Mesenchymal stem cell (in vitro differentiated cells and primary cell): ENCODE measurements around the gene SOSTDC1.

Experiments used
- DNase-seq: peaks from one replicate; pipeline ENCODE4 v3.0.0-alpha.2; 2013
- H2AFZ ChIP-seq: one replicate; pipeline ENCODE4 v1.6.1; 2013; ENCODE audit warnings: low read depth, mild to moderate bottlenecking, control low read depth, inconsistent platforms, low read length, moderate library complexity
- H2AK5ac ChIP-seq: 2 replicates; pipeline ENCODE4 v1.6.1; 2013; ENCODE audit warnings: low read length, moderate library complexity, mild to moderate bottlenecking, inconsistent platforms; ENCODE audit not compliant: severe bottlenecking
- H2BK120ac ChIP-seq: one replicate; pipeline ENCODE4 v1.6.1; 2013; ENCODE audit warnings: low read depth, mild to moderate bottlenecking, inconsistent platforms, low read length, moderate library complexity
- H2BK12ac ChIP-seq, 2 experiments: one replicate each; pipeline ENCODE4 v1.6.1; 2013; ENCODE audit warnings: inconsistent platforms in 2 of 2, low read length in 2 of 2, mild to moderate bottlenecking in 2 of 2, moderate library complexity in 2 of 2, control low read depth in 1 of 2
- H2BK15ac ChIP-seq: one replicate; pipeline ENCODE4 v1.6.1; 2013; ENCODE audit warnings: mild to moderate bottlenecking, low read depth, inconsistent platforms; ENCODE audit not compliant: poor library complexity, severe bottlenecking
- H2BK5ac ChIP-seq: 2 replicates; pipeline ENCODE4 v1.6.1; 2013; ENCODE audit warnings: low read depth, mild to moderate bottlenecking, low read length, control low read depth, inconsistent platforms; ENCODE audit not compliant: poor library complexity, severe bottlenecking
- H3K14ac ChIP-seq, 2 experiments: one replicate each; pipeline ENCODE4 v1.6.1; 2013; ENCODE audit warnings: inconsistent platforms in 2 of 2, low read length in 2 of 2, control low read depth in 1 of 2, mild to moderate bottlenecking in 1 of 2, moderate library complexity in 1 of 2
- H3K18ac ChIP-seq, 2 experiments: one replicate each; pipeline ENCODE4 v1.6.1; 2013; ENCODE audit warnings: inconsistent platforms in 2 of 2, low read length in 2 of 2, control low read depth in 1 of 2, low read depth in 1 of 2, mild to moderate bottlenecking in 1 of 2
- H3K23ac ChIP-seq, 2 experiments: one replicate each; pipeline ENCODE4 v1.6.1; 2013; ENCODE audit warnings: inconsistent platforms in 2 of 2, low read length in 2 of 2, mild to moderate bottlenecking in 2 of 2, moderate library complexity in 2 of 2, control low read depth in 1 of 2
- H3K27ac ChIP-seq: 2 replicates; pipeline ENCODE4 v1.5.1; 2013; ENCODE audit warnings: mild to moderate bottlenecking, moderate library complexity, low read length, control low read depth, inconsistent platforms; ENCODE audit not compliant: poor library complexity, severe bottlenecking
- H3K27me3 ChIP-seq, 2 experiments: 2 replicates each; pipeline versions ENCODE4 v1.6.1 to v1.7.0; 2013; ENCODE audit warnings: low read length in 2 of 2, mild to moderate bottlenecking in 2 of 2, moderate library complexity in 2 of 2, control low read depth in 1 of 2, inconsistent platforms in 1 of 2; ENCODE audit not compliant: control insufficient read depth in 1 of 2, insufficient read depth in 1 of 2
- H3K36me3 ChIP-seq, 2 experiments: 2 replicates each; pipeline versions ENCODE4 v1.6.1 to v1.7.0; 2013; ENCODE audit warnings: low read length in 2 of 2, control low read depth in 1 of 2, inconsistent platforms in 1 of 2, low read depth in 1 of 2, mild to moderate bottlenecking in 1 of 2; ENCODE audit not compliant: insufficient read depth in 2 of 2, control insufficient read depth in 1 of 2
- H3K4ac ChIP-seq, 2 experiments: one replicate each; pipeline ENCODE4 v1.6.1; 2013; ENCODE audit warnings: inconsistent platforms in 2 of 2, low read length in 2 of 2, mild to moderate bottlenecking in 2 of 2, moderate library complexity in 2 of 2, control low read depth in 1 of 2, low read depth in 1 of 2
- H3K4me1 ChIP-seq: 2 replicates; pipeline ENCODE4 v1.6.1; 2013; ENCODE audit warnings: low read depth, low read length, control low read depth; ENCODE audit not compliant: control insufficient read depth, insufficient read depth
- H3K4me2 ChIP-seq: 2 replicates; pipeline ENCODE4 v1.6.1; 2013; ENCODE audit warnings: low read length, mild to moderate bottlenecking, inconsistent platforms; ENCODE audit not compliant: poor library complexity, severe bottlenecking
- H3K4me3 ChIP-seq, 2 experiments: 2 replicates each; pipeline versions ENCODE4 v1.5.1 to v1.7.0; 2013; ENCODE audit warnings: low read length in 2 of 2, mild to moderate bottlenecking in 2 of 2, control low read depth in 1 of 2, low read depth in 1 of 2; ENCODE audit not compliant: insufficient read depth in 1 of 2
- H3K79me1 ChIP-seq: replicated peaks from 2 replicates; pipeline ENCODE4 v1.6.1; 2013; ENCODE audit warnings: mild to moderate bottlenecking, control low read depth, low read length, inconsistent platforms; ENCODE audit not compliant: poor library complexity, severe bottlenecking
- H3K9ac ChIP-seq: 2 replicates; pipeline ENCODE4 v1.7.0; 2013; ENCODE audit warnings: mild to moderate bottlenecking, low read length, moderate library complexity
- H3K9me3 ChIP-seq: 2 replicates; pipeline ENCODE4 v1.7.0; 2013; ENCODE audit warnings: mild to moderate bottlenecking, low read length; ENCODE audit not compliant: control insufficient read depth
- H4K8ac ChIP-seq: one replicate; pipeline ENCODE4 v1.6.1; 2013; ENCODE audit warnings: inconsistent platforms, mild to moderate bottlenecking, low read length, moderate library complexity
- H4K91ac ChIP-seq: one replicate; pipeline ENCODE4 v1.6.1; 2013; ENCODE audit warnings: mild to moderate bottlenecking, low read length, inconsistent platforms
- WGBS: methylation state at CpG from one replicate; pipeline ENCODE4 v1.1.7; 2013; ENCODE audit warnings: mixed read lengths; 5-methylcytosine and 5-hydroxymethylcytosine counted together

Gene SOSTDC1

DNA sequence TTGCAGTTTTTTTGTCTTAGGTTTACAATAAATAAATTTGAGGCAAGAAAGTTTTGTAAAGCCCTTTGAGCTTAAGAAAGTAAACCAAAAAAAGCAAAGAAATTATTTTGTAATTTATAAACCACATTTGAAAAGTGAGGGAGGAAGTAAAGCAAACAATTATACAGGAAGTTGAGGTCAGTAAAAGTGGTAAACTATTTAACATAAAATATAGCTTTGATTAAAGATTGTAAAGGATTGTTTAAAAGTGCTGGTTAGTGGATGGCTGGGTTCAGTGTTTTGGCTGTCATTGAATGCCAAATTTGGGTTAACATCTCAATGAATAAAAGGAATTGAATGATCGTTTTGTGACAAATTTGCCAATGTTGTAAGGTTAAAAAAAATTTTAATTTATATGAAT is 9.9 kb downstream of the SOSTDC1 start:
- Histone ChIP-seq H3K4me3 (no peak overlapping the region), H3K9me3 (no peaks in the 10 kb centered on the region), H2AFZ (no peak overlapping the region), H4K91ac (no peak overlapping the region), H3K18ac (no peak overlapping the region), H2BK120ac (no peak overlapping the region), H2AK5ac (no peak overlapping the region), H3K79me1 (no peaks in the 10 kb centered on the region), H2BK5ac (no peak overlapping the region), H4K8ac (no peak overlapping the region), H3K9ac (no peak overlapping the region), H2BK12ac (no peak overlapping the region), H3K23ac (no peak overlapping the region), H3K27ac (no peak overlapping the region), H3K4ac (no peak overlapping the region), H3K36me3 (no peaks in the 10 kb centered on the region), H3K14ac (no peak overlapping the region), H2BK15ac (no peak overlapping the region), H3K4me2 (no peak overlapping the region), H3K27me3 (no peaks in the 10 kb centered on the region), H3K4me1 (no peaks in the 10 kb centered on the region)
- no CpG with 5 or more reads among the region's 1 CpG for WGBS
- no peak for DNase-seq

DNA sequence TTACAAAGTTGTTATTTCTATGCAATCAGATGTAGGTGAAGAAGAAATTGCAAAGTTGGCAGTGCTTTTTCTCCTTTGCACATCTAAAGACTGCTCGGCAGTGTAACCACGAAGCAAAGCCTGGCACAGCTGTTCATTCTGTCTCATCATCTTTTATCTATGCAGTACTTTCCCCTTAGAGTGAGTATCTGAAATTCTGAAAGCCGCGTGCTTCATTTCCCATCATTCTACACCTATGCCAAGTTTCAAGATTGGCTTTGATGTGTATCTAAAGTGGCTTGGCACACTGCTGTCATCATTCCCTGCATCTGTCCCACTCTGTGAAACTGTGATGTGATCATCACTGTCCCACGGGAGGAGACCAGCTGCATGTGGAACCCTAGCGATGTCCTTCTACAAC is 15.2 kb downstream of the SOSTDC1 start:
- no peak overlapping the region for H3K14ac ChIP-seq
- no peak overlapping the region for H2BK120ac ChIP-seq
- H2AFZ ChIP-seq, result no peak overlapping the region
- H3K18ac ChIP-seq, result no peak overlapping the region
- H2AK5ac ChIP-seq, result no peak overlapping the region
- DNase-seq, result no peak
- H3K4ac ChIP-seq, result no peak overlapping the region
- no peak overlapping the region for H3K4me3 ChIP-seq
- H3K9ac ChIP-seq, result no peak overlapping the region
- no peaks in the 10 kb centered on the region for H3K79me1 ChIP-seq
- H2BK5ac ChIP-seq, result no peak overlapping the region
- no peak overlapping the region for H4K8ac ChIP-seq
- no peak overlapping the region for H3K23ac ChIP-seq
- no peak overlapping the region for H2BK15ac ChIP-seq
- H2BK12ac ChIP-seq, result no peak overlapping the region
- H3K4me1 ChIP-seq, result no peaks in the 10 kb centered on the region
- no peaks in the 10 kb centered on the region for H3K27me3 ChIP-seq
- no peaks in the 10 kb centered on the region for H3K9me3 ChIP-seq
- H3K4me2 ChIP-seq, result no peak overlapping the region
- WGBS, result 100% methylated on average over 4 of the region's 6 CpGs
- no peak overlapping the region for H4K91ac ChIP-seq
- no peak overlapping the region for H3K27ac ChIP-seq
- no peaks in the 10 kb centered on the region for H3K36me3 ChIP-seq

DNA sequence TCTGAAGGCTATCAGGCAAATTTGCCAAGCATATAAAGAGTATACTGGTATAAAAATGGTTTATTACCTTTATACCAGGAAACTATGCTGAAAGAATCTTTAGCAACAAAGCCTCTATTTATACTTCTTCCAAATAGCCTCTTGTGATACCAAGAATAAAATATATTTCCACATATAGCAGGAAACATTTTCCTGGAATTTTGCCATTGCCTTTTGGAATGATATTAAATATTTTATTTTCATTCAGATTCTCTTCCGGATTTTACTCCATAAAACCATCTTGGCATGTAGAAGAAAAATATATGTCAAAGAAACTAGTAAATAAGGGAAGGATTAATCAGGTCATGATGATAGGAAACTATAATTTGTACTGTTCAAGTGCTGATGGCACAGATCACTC is 17.7 kb downstream of the SOSTDC1 start:
- Histone ChIP-seq H3K9ac (no peak overlapping the region), H2AFZ (no peak overlapping the region), H2AK5ac (no peak overlapping the region), H4K8ac (no peak overlapping the region), H3K36me3 (no peaks in the 10 kb centered on the region), H2BK120ac (no peak overlapping the region), H3K27me3 (no peaks in the 10 kb centered on the region), H3K4me2 (no peak overlapping the region), H4K91ac (no peak overlapping the region), H3K18ac (no peak overlapping the region), H3K4me3 (no peak overlapping the region), H3K23ac (no peak overlapping the region), H3K14ac (no peak overlapping the region), H3K9me3 (no peaks in the 10 kb centered on the region), H2BK15ac (no peak overlapping the region), H3K79me1 (no peaks in the 10 kb centered on the region), H2BK5ac (no peak overlapping the region), H3K27ac (no peak overlapping the region), H3K4ac (no peak overlapping the region), H2BK12ac (no peak overlapping the region), H3K4me1 (no peaks in the 10 kb centered on the region)
- no CpG with 5 or more reads among the region's 1 CpG for WGBS
- no peak for DNase-seq

DNA sequence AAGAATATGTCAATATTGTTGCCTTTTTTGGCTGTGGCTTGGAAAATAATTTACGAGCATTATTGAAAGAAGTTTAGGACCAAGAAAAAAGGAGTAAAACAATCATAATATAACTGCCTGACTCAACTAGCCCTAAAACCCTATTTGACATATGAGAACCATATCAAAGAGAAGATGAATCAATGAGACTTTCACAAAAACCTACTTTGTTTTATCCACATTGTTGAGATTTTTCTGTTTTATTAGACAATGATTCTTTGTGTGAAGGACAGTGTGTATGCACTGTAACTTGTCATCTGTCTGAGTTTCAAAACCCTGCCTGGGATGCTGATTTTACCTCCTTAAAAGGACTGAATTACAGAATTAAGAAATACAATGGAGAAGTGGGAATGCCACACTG is 19.0 kb downstream of the SOSTDC1 start:
- H3K14ac ChIP-seq, result no peak overlapping the region
- H3K27me3 ChIP-seq, result no peaks in the 10 kb centered on the region
- no peak overlapping the region for H3K4me3 ChIP-seq
- H3K18ac ChIP-seq, result no peak overlapping the region
- no peaks in the 10 kb centered on the region for H3K79me1 ChIP-seq
- no peak overlapping the region for H4K91ac ChIP-seq
- no peak overlapping the region for H2BK5ac ChIP-seq
- H4K8ac ChIP-seq, result no peak overlapping the region
- no peak overlapping the region for H3K23ac ChIP-seq
- H3K27ac ChIP-seq, result no peak overlapping the region
- no peak overlapping the region for H3K4ac ChIP-seq
- H2BK15ac ChIP-seq, result no peak overlapping the region
- H3K9me3 ChIP-seq, result no peaks in the 10 kb centered on the region
- H2AK5ac ChIP-seq, result no peak overlapping the region
- H2BK12ac ChIP-seq, result no peak overlapping the region
- H3K4me1 ChIP-seq, result no peaks in the 10 kb centered on the region
- H3K9ac ChIP-seq, result no peak overlapping the region
- H3K4me2 ChIP-seq, result no peak overlapping the region
- H2AFZ ChIP-seq, result no peak overlapping the region
- WGBS, result no CpG with 5 or more reads among the region's 1 CpG
- DNase-seq, result no peak
- no peak overlapping the region for H2BK120ac ChIP-seq
- H3K36me3 ChIP-seq, result no peaks in the 10 kb centered on the region
